Activated naive CD4-positive, alpha-beta T cell treated with anti-CD3 and anti-CD28 coated beads, Interleukin-2, amount 10 ng/mL, durations not matched to agents 7 days and 5 days (primary cell): ENCODE data around the gene PRKG1.

Experiments used
- CTCF ChIA-PET: fragments of 350-600 bp; sonication (Branson Sonifier 250); formaldehyde crosslinking; loops from one replicate; lab custom pipeline; 2021; ENCODE audit warnings: antibody characterized with exemption; lab: Charles Lee
- DNase-seq: peaks from one replicate; pipeline ENCODE4 v3.0.0-alpha.2; 2020
- H3K27ac Mint-ChIP-seq: one replicate; pipeline ENCODE4 v1.8.0; 2021; ENCODE audit warnings: mild to moderate bottlenecking, moderate library complexity, mixed read lengths
- H3K27me3 Mint-ChIP-seq: one replicate; pipeline ENCODE4 v1.8.0; 2021; ENCODE audit warnings: mild to moderate bottlenecking, mixed read lengths
- H3K36me3 Mint-ChIP-seq: one replicate; pipeline ENCODE4 v1.8.0; 2021; ENCODE audit warnings: mixed read lengths
- H3K4me1 Mint-ChIP-seq: one replicate; pipeline ENCODE4 v1.8.0; 2021; ENCODE audit warnings: mixed read lengths
- H3K4me3 Mint-ChIP-seq: one replicate; pipeline ENCODE4 v1.8.0; 2021; ENCODE audit warnings: mild to moderate bottlenecking, moderate library complexity, mixed read lengths
- H3K9me3 Mint-ChIP-seq: one replicate; pipeline ENCODE4 v1.8.0; 2021; ENCODE audit warnings: mixed read lengths

The PRKG1 gene

GRCh38 chr10:52322323-52322722 lies 1248.0 kb downstream of the PRKG1 start:
- CTCF ChIA-PET: no interaction called here
- Mint-ChIP-seq H3K27me3 (no peaks in the 10 kb centered on the region), H3K9me3 (no peaks in the 10 kb centered on the region), H3K27ac (no peak overlapping the region), H3K4me3 (no peak overlapping the region), H3K36me3 (no peaks in the 10 kb centered on the region), H3K4me1 (no peaks in the 10 kb centered on the region)
- no peak for DNase-seq

- Mint-ChIP-seq H3K4me3 (no peak overlapping the region), H3K27ac (no peak overlapping the region), H3K36me3 (no peaks in the 10 kb centered on the region), H3K9me3 (no peaks in the 10 kb centered on the region), H3K4me1 (no peaks in the 10 kb centered on the region), H3K27me3 (no peaks in the 10 kb centered on the region)
- no peak for DNase-seq
- CTCF ChIA-PET: no interaction called here
Measured at GRCh38 chr10:52322936-52323335, 1248.6 kb downstream of the PRKG1 start.

DNA sequence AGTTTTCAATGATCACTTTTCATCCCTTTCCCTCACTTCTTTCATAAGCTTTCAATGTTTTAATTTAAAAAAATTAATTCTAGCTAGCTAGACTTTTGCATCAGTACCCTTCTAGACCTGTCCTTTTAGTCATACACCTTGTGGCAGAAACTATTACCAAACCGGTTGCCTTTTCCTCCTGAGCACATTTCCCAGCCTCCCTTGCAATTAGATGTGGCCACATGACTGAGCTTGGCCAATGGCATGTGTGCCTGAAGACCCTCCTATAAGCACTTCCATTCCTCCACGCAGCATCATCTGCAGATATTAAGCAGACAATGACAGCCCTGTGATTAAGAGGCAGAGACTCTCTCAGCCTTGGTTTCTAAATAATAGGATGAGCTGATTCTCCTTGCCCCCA lies 1252.1 kb downstream of the PRKG1 start:
- CTCF ChIA-PET: no interaction called here
- Mint-ChIP-seq H3K27me3 (no peaks in the 10 kb centered on the region), H3K4me3 (no peak overlapping the region), H3K27ac (no peak overlapping the region), H3K36me3 (no peaks in the 10 kb centered on the region), H3K4me1 (no peaks in the 10 kb centered on the region), H3K9me3 (no peaks in the 10 kb centered on the region)
- DNase-seq: no peak

GRCh38 chr10:52331638-52332364 lies 1257.5 kb downstream of the PRKG1 start:
- Mint-ChIP-seq H3K4me1 (no peaks in the 10 kb centered on the region), H3K36me3 (no peaks in the 10 kb centered on the region), H3K27ac (no peak overlapping the region), H3K27me3 (no peaks in the 10 kb centered on the region), H3K9me3 (no peaks in the 10 kb centered on the region), H3K4me3 (no peak overlapping the region)
- CTCF ChIA-PET: no interaction called here
- DNase-seq: no peak

GRCh38 chr10:52332815-52333214 lies 1258.5 kb downstream of the PRKG1 start:
- no peaks in the 10 kb centered on the region for H3K27me3 Mint-ChIP-seq
- no peak overlapping the region for H3K4me3 Mint-ChIP-seq
- no peak for DNase-seq
- no peaks in the 10 kb centered on the region for H3K36me3 Mint-ChIP-seq
- CTCF ChIA-PET: no interaction called here
- H3K27ac Mint-ChIP-seq: no peak overlapping the region
- no peaks in the 10 kb centered on the region for H3K9me3 Mint-ChIP-seq
- no peaks in the 10 kb centered on the region for H3K4me1 Mint-ChIP-seq

DNA sequence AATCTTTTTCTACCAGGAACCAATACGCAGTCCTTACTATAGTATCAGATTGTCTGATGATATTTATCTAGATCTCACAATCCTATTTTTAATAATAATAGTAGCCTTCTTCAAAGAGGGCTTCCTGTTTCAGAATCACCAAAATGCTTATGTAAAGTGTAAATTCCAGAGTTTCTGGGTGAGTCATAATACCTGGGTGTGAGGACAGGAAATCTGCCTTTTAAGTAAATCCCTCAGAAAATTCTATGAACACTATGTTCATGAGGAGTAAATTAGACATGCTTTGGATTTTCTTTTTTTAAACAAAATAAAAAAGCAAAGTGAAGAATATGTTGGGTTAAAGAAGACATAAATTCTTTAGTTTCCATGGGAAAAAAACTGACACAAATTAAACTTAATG lies 1260.3 kb downstream of the PRKG1 start:
- DNase-seq: no peak
- CTCF ChIA-PET: no interaction called here
- Mint-ChIP-seq H3K36me3 (no peaks in the 10 kb centered on the region), H3K4me1 (no peaks in the 10 kb centered on the region), H3K27me3 (no peaks in the 10 kb centered on the region), H3K9me3 (no peaks in the 10 kb centered on the region), H3K27ac (no peak overlapping the region), H3K4me3 (no peak overlapping the region)

DNA sequence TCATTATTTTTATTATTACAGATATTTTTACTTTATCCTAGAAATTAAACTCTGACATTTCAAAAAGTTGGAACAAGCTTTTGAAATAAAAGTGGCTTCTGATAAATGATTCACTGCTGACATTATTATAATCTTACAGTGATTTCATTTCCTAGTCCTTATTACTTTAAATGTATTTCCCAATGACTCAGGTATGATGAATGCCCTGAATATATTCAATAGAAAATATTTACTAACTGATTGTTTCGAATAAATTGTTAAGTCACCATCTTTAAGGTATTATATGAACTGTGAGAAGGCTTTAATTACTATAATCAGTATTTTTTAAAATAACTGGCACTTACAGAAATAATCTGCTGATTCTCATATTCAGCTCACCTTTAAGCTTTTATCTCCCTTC lies 1261.4 kb downstream of the PRKG1 start:
- Mint-ChIP-seq H3K27me3 (no peaks in the 10 kb centered on the region), H3K4me1 (no peaks in the 10 kb centered on the region), H3K9me3 (no peaks in the 10 kb centered on the region), H3K4me3 (no peak overlapping the region), H3K27ac (no peak overlapping the region), H3K36me3 (no peaks in the 10 kb centered on the region)
- CTCF ChIA-PET: no interaction called here
- no peak for DNase-seq

DNA sequence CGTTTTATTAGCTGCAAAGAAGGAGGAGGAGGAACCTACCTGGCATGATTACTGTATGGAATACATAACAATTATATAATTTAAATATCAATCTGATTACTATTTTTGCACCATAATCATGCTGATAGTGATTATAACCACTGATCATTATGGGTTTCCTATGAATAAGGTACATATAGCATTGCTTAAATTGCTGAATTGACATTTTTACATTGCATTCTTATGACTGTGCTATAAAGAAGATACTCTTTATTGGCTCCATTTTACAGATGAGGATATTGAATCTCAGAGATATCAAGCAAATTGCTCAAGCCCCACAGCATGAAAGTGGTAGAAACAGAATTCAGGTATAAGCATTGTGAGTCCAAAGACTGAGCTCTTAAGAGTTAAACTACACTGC lies 1262.9 kb downstream of the PRKG1 start:
- no peak overlapping the region for H3K27ac Mint-ChIP-seq
- H3K36me3 Mint-ChIP-seq: no peaks in the 10 kb centered on the region
- no peak overlapping the region for H3K4me3 Mint-ChIP-seq
- H3K27me3 Mint-ChIP-seq: no peaks in the 10 kb centered on the region
- CTCF ChIA-PET: no interaction called here
- no peaks in the 10 kb centered on the region for H3K9me3 Mint-ChIP-seq
- DNase-seq: no peak
- H3K4me1 Mint-ChIP-seq: no peaks in the 10 kb centered on the region

GRCh38 chr10:52343439-52343838 lies 1269.2 kb downstream of the PRKG1 start:
- H3K4me3 Mint-ChIP-seq: no peak overlapping the region
- no peaks in the 10 kb centered on the region for H3K36me3 Mint-ChIP-seq
- H3K27ac Mint-ChIP-seq: no peak overlapping the region
- no peaks in the 10 kb centered on the region for H3K27me3 Mint-ChIP-seq
- DNase-seq: no peak
- no peaks in the 10 kb centered on the region for H3K4me1 Mint-ChIP-seq
- H3K9me3 Mint-ChIP-seq: no peaks in the 10 kb centered on the region
- CTCF ChIA-PET: no interaction called here

GRCh38 chr10:52346394-52347326 lies 1272.4 kb downstream of the PRKG1 start:
- CTCF ChIA-PET: no interaction called here
- Mint-ChIP-seq H3K27ac (no peak overlapping the region), H3K4me1 (no peaks in the 10 kb centered on the region), H3K27me3 (no peaks in the 10 kb centered on the region), H3K4me3 (no peak overlapping the region), H3K9me3 (no peaks in the 10 kb centered on the region), H3K36me3 (no peaks in the 10 kb centered on the region)
- DNase-seq: no peak

DNA sequence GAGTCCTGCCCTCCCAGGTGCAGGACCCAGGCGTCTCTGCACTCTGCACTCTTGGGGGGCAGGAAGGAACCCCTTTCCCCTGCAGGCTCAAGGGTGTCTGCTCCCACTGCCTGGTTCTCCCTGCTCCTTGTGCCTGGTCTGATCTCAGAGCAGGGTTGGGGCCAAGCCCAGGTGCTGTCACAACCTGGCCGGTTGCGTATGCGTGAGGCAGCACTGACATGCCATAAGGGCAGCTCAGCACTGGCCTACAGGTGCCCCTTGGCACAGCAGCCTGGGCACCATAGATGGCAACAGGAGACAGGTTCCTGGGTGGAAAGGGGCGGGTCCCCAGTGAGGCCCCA lies 1273.0 kb downstream of the PRKG1 start:
- H3K9me3 Mint-ChIP-seq: no peaks in the 10 kb centered on the region
- CTCF ChIA-PET: no interaction called here
- H3K36me3 Mint-ChIP-seq: no peaks in the 10 kb centered on the region
- H3K4me3 Mint-ChIP-seq: no peak overlapping the region
- H3K27me3 Mint-ChIP-seq: no peaks in the 10 kb centered on the region
- no peak overlapping the region for H3K27ac Mint-ChIP-seq
- no peaks in the 10 kb centered on the region for H3K4me1 Mint-ChIP-seq
- no peak for DNase-seq
